Omental fat pad (tissue), 4 donors: Measurements from ENCODE around the gene TMEM164. TPM values are rescaled to one million over a fixed set of nuclear protein-coding genes. Genes with fewer than 3 reads are reported as not detected.

Experiments used
- ATAC-seq: fragments of 150-250 bp; one replicate; pipeline ENCODE4 v1.9.1; 2016; ENCODE audit warnings: mild to moderate bottlenecking, moderate library complexity; ENCODE audit not compliant: low FRiP score
- DNase-seq: peaks from one replicate; pipeline ENCODE4 v3.0.0-alpha.2; 2019; ENCODE audit warnings: low spot score
- CTCF ChIP-seq, 3 donors: fragments of 450-650 bp; IDR thresholded peaks; one replicate each; pipeline ENCODE4 v1.5.1; 2016 to 2017; ENCODE audit warnings: antibody characterized with exemption in 3 of 3, mild to moderate bottlenecking in 3 of 3, moderate library complexity in 2 of 3
- total RNA-seq, 4 donors: library from RNA; depleted of rRNA; stranded (reverse); fragments of >200 nt; gene quantifications; one replicate each; pipeline ENCODE4 v1.1.0, GENCODE V29; 2016

The TMEM164 gene
- total RNA-seq, 4 donors from 2014 or later, result 24.6 to 56.9 (median 42.1) TPM

- ATAC-seq, result peak; percentile 57
Measured at GRCh38 chrX:110180928-110181310, 178.0 kb downstream of the TMEM164 start.

GRCh38 chrX:110181459-110182137, 178.7 kb downstream of the TMEM164 start:
- TF ChIP-seq CTCF (IDR thresholded peaks at IDR 0.05), result no peak
- ATAC-seq (no peak), DNase-seq (no peak)

More at GRCh38 chrX:110180928-110181310, 178.0 kb downstream of the TMEM164 start:
- no peak for DNase-seq
- TF ChIP-seq CTCF (IDR thresholded peaks at IDR 0.05), result no peak

- no peak for ATAC-seq
- no peak for TF ChIP-seq CTCF (IDR thresholded peaks at IDR 0.05)
- no peak for DNase-seq
Measured at GRCh38 chrX:110182362-110182761, 179.4 kb downstream of the TMEM164 start.

- no peak for DNase-seq
- no peak for TF ChIP-seq CTCF (IDR thresholded peaks at IDR 0.05)
- no peak for ATAC-seq
Measured at GRCh38 chrX:110182865-110183264, 180.0 kb downstream of the TMEM164 start.

GRCh38 chrX:110183314-110183713, 180.4 kb downstream of the TMEM164 start:
- no peak for TF ChIP-seq CTCF (IDR thresholded peaks at IDR 0.05)
- DNase-seq (no peak), ATAC-seq (no peak)

GRCh38 chrX:110188701-110189558, 186.0 kb downstream of the TMEM164 start:
- DNase-seq (no peak), ATAC-seq (peak; percentile 48)
- no peak for TF ChIP-seq CTCF (IDR thresholded peaks at IDR 0.05)
